ENCODE results near the gene ATP6V1F.

DNA sequence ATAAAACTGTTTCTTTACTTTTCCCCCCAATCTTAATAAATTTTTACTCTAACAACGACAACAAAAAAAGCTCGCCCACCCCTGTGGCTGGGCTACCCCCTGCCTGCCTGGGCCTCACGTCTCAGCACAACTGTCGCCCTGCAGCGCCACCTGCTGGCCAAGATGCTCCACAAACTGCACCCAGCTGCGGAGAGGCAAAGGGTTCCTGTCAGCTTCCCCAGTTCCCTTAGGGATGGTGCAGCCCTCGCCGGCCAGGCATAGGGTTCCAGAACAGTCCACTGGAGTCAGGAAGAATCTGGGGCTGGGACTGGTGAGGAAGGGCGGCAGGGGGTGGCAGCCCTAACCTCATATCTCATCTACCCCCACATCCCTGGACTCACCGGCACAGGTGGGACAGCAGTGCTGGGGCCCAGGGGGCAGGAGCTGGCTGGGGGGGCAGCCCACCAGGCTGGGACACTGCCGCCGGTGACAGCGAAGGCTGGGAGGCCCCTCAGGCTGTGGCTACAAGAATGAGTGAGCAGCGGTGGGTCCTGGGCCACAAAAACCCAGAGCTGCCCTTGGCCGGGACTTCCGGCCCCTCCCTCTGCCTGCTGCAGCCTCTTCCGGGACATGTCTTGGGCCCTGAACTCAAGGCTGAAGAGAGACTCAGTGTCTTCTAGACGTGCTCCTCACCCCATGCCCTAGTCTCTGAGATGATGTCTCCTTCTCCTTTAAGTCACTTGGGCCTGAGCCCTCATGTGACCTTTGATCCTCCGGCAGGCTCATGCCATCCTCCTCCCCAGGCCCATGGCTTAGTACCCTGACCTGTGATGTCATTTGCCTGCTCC, 21.2 kb downstream of the ATP6V1F start:
- TF ChIP-seq POLR2AphosphoS5 (IDR thresholded peaks at IDR 0.05; ENCODE audit: low read depth, low read length) (0 out of 2 replicates have a peak, but pooled peaks have one; percentile 34), POLR2A (IDR thresholded peaks at IDR 0.05; ENCODE audit: low read depth, low read length) (peak; percentile 71)

Measured in GM12892 (cell line).